ENCODE results near the gene XCL2.
"Not testable (repeated sequence)": the region's sequence is repeated elsewhere in the genome, so short reads cannot be mapped to it uniquely, and the experiment has no call there.

XCL2 gene

DNA sequence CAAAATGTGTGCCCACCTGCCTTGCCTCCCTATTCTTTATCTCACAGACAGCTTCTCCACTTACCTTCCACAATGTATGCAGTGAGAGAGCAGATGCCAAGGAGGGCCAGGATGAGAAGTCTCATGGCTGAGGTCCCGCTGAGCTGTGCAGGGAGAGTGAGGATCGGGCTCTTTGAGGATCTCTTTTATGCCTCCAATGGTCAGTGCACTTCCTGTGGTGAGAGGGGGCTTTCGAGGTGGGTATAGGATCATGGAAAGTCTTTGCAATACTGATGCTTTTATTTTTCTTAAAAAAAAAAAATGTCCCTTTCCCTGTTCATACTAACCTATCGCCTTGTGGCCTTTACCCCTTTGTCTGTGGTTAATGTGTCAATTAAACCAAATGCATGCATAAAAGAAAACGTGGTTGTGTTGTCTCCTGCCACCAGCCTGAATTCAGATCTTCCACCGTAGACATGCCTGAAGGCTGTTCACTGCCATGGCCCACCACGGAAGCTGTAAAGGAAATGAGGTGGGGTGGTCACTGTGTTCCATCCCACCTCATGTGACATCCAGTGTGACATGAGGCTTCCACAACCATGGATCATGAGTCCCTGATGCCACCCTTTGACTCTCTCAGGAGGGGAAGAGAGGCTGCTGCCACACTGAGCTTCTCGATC is at the start of gene XCL2:
Gene XCL2 (minus strand): TSS at position 158 of the 659 bp plus-strand sequence. CDS start 33 bp downstream, at position 125.
- not testable (repeated sequence) for H3K4me3 ChIP-seq (ENCODE audit: low read length); DNase-seq (ENCODE audit: low read depth)

DNA sequence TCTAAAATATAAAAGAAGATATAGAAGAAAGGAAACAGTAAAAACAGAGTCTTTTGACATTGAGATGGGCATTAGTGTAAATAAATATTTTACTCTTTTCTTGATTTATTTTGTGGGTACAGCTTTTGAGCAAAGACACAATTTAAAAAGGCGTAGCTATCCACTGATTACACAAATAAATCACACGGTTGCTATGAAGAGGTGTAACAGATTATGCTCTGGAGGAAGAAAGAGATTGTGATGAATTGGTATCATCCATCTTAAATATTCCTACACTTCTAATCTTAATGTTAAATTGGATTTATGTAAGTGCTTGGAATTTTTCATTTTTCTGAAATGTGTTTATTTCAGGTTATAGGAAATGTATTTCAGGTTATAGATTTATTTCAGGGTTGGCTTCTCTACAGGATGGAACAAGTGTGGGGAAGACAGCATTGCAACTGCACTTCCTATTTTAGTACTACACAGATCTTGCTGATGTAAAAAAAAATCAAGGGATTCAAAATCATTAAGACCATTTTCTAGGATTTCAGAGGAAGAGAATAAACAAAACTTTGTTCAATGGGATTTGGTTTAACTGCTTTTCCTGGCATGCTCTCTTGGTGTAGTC is 47.9 kb upstream of the XCL2 start:
- no peak for DNase-seq (ENCODE audit: low read depth)
- no peak for TF ChIP-seq CTCF (conservative IDR thresholded peaks at IDR 0.05; ENCODE audit: low read depth, low read length)
- H3K4me3 ChIP-seq (ENCODE audit: low read length): no peak overlapping the region

- TF ChIP-seq CTCF (conservative IDR thresholded peaks at IDR 0.05; ENCODE audit: low read depth, low read length): no peak
- no peak overlapping the region for H3K4me3 ChIP-seq (ENCODE audit: low read length)
- DNase-seq (ENCODE audit: low read depth): no peak
Measured at GRCh38 chr1:168591066-168591465, 47.3 kb upstream of the XCL2 start.

DNA sequence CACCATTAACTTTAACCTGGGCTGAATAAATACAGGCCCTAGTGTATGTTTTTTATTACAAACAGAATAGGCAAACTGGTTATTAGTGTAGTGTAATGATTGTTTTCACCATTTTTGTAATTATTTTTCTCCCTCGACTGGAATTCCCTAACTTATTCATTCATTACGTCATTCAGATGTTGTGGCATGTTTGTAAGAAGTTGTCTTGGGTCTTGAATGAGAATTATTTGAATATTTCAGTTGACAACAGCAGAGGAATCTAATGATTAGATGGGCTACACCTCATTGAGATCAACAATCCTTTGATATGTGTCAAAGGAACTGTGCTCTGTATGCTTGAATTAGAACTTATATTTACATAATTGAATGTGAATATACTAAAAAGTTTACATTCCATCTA is 45.4 kb upstream of the XCL2 start:
- no peak overlapping the region for H3K4me3 ChIP-seq (ENCODE audit: low read length)
- no peak for TF ChIP-seq CTCF (conservative IDR thresholded peaks at IDR 0.05; ENCODE audit: low read depth, low read length)
- no peak for DNase-seq (ENCODE audit: low read depth)

GRCh38 chr1:168585937-168586336 is 42.1 kb upstream of the XCL2 start:
- TF ChIP-seq CTCF (conservative IDR thresholded peaks at IDR 0.05; ENCODE audit: low read depth, low read length): no peak
- DNase-seq (ENCODE audit: low read depth): no peak
- H3K4me3 ChIP-seq (ENCODE audit: low read length): no peak overlapping the region

- no peak for TF ChIP-seq CTCF (conservative IDR thresholded peaks at IDR 0.05; ENCODE audit: low read depth, low read length)
- DNase-seq (ENCODE audit: low read depth): no peak
- no peak overlapping the region for H3K4me3 ChIP-seq (ENCODE audit: low read length)
Measured at GRCh38 chr1:168585191-168585590, 41.4 kb upstream of the XCL2 start.

- TF ChIP-seq CTCF (conservative IDR thresholded peaks at IDR 0.05; ENCODE audit: low read depth, low read length): no peak
- H3K4me3 ChIP-seq (ENCODE audit: low read length): no peak overlapping the region
- no peak for DNase-seq (ENCODE audit: low read depth)
Measured at GRCh38 chr1:168583571-168583970, 39.8 kb upstream of the XCL2 start.

All from retinal pigment epithelial cell (primary cell).